ENCODE measurements around the gene TMEM200B. TPM values are rescaled to one million over a fixed set of nuclear protein-coding genes. Genes with fewer than 3 reads are reported as not detected.
A peak's percentile ranks its signal among the peaks of the same experiment; 100 is the strongest.
"Not testable (repeated sequence)": the region's sequence is repeated elsewhere in the genome, so short reads cannot be mapped to it uniquely, and the experiment has no call there.

The TMEM200B gene
- polyA plus RNA-seq, 6 donors from 2014 or later = not detected

GRCh38 chr1:29084196-29084521 is 39.5 kb downstream of the TMEM200B start:
- H3K27me3 Mint-ChIP-seq = no peaks in the 10 kb centered on the region
- no peak overlapping the region for H3K27ac Mint-ChIP-seq
- no peaks in the 10 kb centered on the region for H3K4me1 Mint-ChIP-seq
- H3K9me3 Mint-ChIP-seq = no peaks in the 10 kb centered on the region
- ATAC-seq (ENCODE audit: low read depth in 2 of 2) (no peak), DNase-seq (no peak)
- peaks cover 0 to under 1% of the 10 kb centered on the region in 2 donors for H3K36me3 Mint-ChIP-seq
- H3K4me3 Mint-ChIP-seq = no peak overlapping the region

GRCh38 chr1:29083317-29084195 is 40.1 kb downstream of the TMEM200B start:
- no peak overlapping the region for H3K4me3 Mint-ChIP-seq
- H3K27ac Mint-ChIP-seq = peak overlapping the region in 1 of 6 donors; percentile 47

GRCh38 chr1:29082519-29082918 is 41.2 kb downstream of the TMEM200B start:
- Mint-ChIP-seq H3K27me3 (no peaks in the 10 kb centered on the region), H3K9me3 (no peaks in the 10 kb centered on the region), H3K4me3 (no peak overlapping the region), H3K36me3 (no peaks in the 10 kb centered on the region), H3K27ac (peak overlapping the region in 1 of 6 donors; percentile 10), H3K4me1 (no peaks in the 10 kb centered on the region)
- ATAC-seq (ENCODE audit: low read depth in 2 of 2) (no peak), DNase-seq (no peak)

More at GRCh38 chr1:29083317-29084195, 40.1 kb downstream of the TMEM200B start:
- H3K4me1 Mint-ChIP-seq = no peaks in the 10 kb centered on the region
- DNase-seq (no peak), ATAC-seq (ENCODE audit: low read depth in 2 of 2) (no peak)
- H3K27me3 Mint-ChIP-seq = no peaks in the 10 kb centered on the region
- no peaks in the 10 kb centered on the region for H3K36me3 Mint-ChIP-seq
- no peaks in the 10 kb centered on the region for H3K9me3 Mint-ChIP-seq

- Mint-ChIP-seq H3K36me3 (peaks cover 0 to 3% of the 10 kb centered on the region in 2 donors), H3K4me1 (no peaks in the 10 kb centered on the region), H3K9me3 (no peaks in the 10 kb centered on the region), H3K27me3 (no peaks in the 10 kb centered on the region), H3K4me3 (no peak overlapping the region), H3K27ac (no peak overlapping the region)
- DNase-seq (no peak), ATAC-seq (ENCODE audit: low read depth in 2 of 2) (no peak)
Observed at GRCh38 chr1:29081201-29081600, 42.5 kb downstream of the TMEM200B start.

DNA sequence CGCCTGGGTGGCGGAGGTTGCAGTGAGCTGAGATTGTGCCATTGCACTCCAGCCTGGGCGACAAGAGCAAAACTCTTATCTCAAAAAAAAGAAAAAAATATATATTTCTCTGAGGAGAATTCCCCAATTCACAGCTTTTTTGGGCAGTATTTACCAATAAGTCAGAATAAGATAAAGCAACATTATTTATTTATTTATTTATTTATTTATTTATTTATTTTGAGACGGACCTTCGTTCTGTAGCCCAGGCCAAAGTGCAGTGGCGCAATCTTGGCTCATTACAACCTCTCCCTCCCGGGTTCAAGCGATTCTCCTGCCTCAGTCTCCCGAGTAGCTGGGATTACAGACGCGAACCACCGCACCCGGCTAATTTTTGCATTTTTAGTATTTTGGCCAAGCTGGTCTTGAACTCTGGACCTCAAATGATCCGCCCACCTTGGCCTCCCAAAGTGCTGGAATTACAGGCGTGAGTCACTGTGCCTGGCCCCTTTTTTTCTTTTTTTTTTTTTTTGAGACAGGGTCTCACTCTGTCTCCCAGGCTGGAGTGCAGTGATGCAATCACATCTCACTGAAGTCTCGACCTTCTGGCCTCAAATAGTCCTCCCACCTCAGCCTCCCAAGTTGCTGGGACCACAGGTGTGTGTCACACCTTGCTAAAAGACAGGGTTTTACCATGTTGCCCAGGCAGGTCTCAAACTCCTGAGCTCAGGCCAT is 43.6 kb downstream of the TMEM200B start:
- H3K36me3 Mint-ChIP-seq; H3K4me3 Mint-ChIP-seq; H3K27me3 Mint-ChIP-seq; H3K4me1 Mint-ChIP-seq; ATAC-seq (ENCODE audit: low read depth in 2 of 2); DNase-seq; H3K9me3 Mint-ChIP-seq: not testable (repeated sequence)
- H3K27ac Mint-ChIP-seq = peak overlapping the region in 1 of 6 donors; percentile 44

DNA sequence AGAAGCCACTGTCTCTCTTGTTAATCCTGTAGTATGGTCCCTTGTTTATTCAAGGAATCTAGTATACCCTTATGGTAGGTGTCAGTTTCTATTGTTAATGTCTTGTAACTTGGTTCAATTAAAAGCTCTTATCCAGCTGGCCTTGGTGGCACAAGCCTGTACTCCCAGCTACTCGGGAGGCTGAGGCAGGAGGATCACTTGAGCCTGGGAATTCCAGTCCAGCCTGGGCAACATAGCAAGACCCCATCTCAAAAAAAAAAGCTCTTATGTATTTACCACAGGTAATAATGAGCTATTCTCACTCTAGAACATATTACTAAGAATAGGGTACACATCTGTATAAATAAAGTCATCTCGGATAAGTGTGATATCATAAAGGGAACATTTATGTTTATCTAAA is 46.5 kb downstream of the TMEM200B start:
- Mint-ChIP-seq H3K27me3 (no peaks in the 10 kb centered on the region), H3K4me1 (no peaks in the 10 kb centered on the region), H3K36me3 (peaks cover 0 to 13% of the 10 kb centered on the region in 2 donors), H3K9me3 (no peaks in the 10 kb centered on the region), H3K27ac (no peak overlapping the region), H3K4me3 (no peak overlapping the region)
- no peak for DNase-seq
- ATAC-seq (ENCODE audit: low read depth in 2 of 2) = no peak

Other genes starting within 250 kb of the TMEM200B start
- gene EPB41, start 209.3 kb downstream of the TMEM200B start, polyA plus RNA-seq (ENCODE audit: low read depth in 6 of 6) = 10 to 100 TPM; 46.6 to 72.0 (median 62.5) TPM
- 10 to 100 TPM; 34.7 to 90.6 (median 68.5) TPM for gene SRSF4, start 58.0 kb upstream of the TMEM200B start, polyA plus RNA-seq (ENCODE audit: low read depth in 6 of 6)
- gene MECR, start 107.0 kb upstream of the TMEM200B start, polyA plus RNA-seq (ENCODE audit: low read depth in 6 of 6) = 10 to 100 TPM in 5 of 6 donors, 1 to 10 TPM in 1; 9.6 to 16.9 (median 13.6) TPM
- gene PTPRU, start 112.6 kb upstream of the TMEM200B start, polyA plus RNA-seq (ENCODE audit: low read depth in 6 of 6) = not detected